ENCODE results near the gene LENG8. TPM values are rescaled to one million over a fixed set of nuclear protein-coding genes. Genes with fewer than 3 reads are reported as not detected.

LENG8 gene
- total RNA-seq, 1 donor from 2014 or later: 199 TPM

- intact Hi-C loops (cut with micrococcal nuclease): loop anchor here (5.0 to 10.0 kb wide), 3 partner anchors 797 to 1854 kb away; partner anchors contain the start of genes PPP6R1, RPL28, TMEM238 and ZSCAN5A
Observed at GRCh38 chr19:54460230-54461005, 11.4 kb downstream of the LENG8 start.

GRCh38 chr19:54461210-54461609 is 12.2 kb downstream of the LENG8 start:
- intact Hi-C loops (cut with micrococcal nuclease): loop anchor here (5.0 to 10.0 kb wide), 3 partner anchors 796 to 1854 kb away; partner anchors contain the start of genes PPP6R1, RPL28, TMEM238 and ZSCAN5A

- intact Hi-C loops (cut with micrococcal nuclease): loop anchor here (5.0 to 10.0 kb wide), 3 partner anchors 796 to 1853 kb away; partner anchors contain the start of genes PPP6R1, RPL28, TMEM238 and ZSCAN5A
Observed at GRCh38 chr19:54461613-54462012, 12.6 kb downstream of the LENG8 start.

GRCh38 chr19:54462047-54462654 is 13.2 kb downstream of the LENG8 start:
- intact Hi-C loops (cut with micrococcal nuclease): loop anchor here (5.0 to 10.0 kb wide), 3 partner anchors 795 to 1853 kb away; partner anchors contain the start of genes PPP6R1, RPL28, TMEM238 and ZSCAN5A

GRCh38 chr19:54462655-54463530 is 13.9 kb downstream of the LENG8 start:
- intact Hi-C loops (cut with micrococcal nuclease): loop anchor here (1.0 to 10.0 kb wide), 4 partner anchors 14 to 1852 kb away; partner anchors contain the start of genes LENG8, PPP6R1, RPL28 and TMEM238

- intact Hi-C loops (cut with micrococcal nuclease): loop anchor here (1.0 to 10.0 kb wide), 19 partner anchors 14 to 1851 kb away; partner anchors contain the start of genes CNOT3, FIZ1, HSPBP1 and ISOC2
Observed at GRCh38 chr19:54463531-54464043, 14.6 kb downstream of the LENG8 start, which contains the start of gene LENG9. TSS of gene LENG9 (minus strand) at chr19:54463778. CDS start at chr19:54463526, 252 bp downstream.

- intact Hi-C loops (cut with micrococcal nuclease): loop anchor here (1.0 to 10.0 kb wide), 18 partner anchors 33 to 1851 kb away; partner anchors contain the start of genes CNOT3, FIZ1, HSPBP1 and ISOC2
Observed at GRCh38 chr19:54464044-54464629, 15.1 kb downstream of the LENG8 start.

GRCh38 chr19:54464630-54465425 is 15.8 kb downstream of the LENG8 start:
- intact Hi-C loops (cut with micrococcal nuclease): loop anchor here (1.0 to 10.0 kb wide), 18 partner anchors 34 to 1850 kb away; partner anchors contain the start of genes CNOT3, FIZ1, HSPBP1 and ISOC2

GRCh38 chr19:54465426-54466109 is 16.6 kb downstream of the LENG8 start:
- intact Hi-C loops (cut with micrococcal nuclease): loop anchor here (2.0 to 10.0 kb wide), 5 partner anchors 919 to 1849 kb away; partner anchors contain the start of genes FIZ1, RPL28, TMEM238 and ZNF444

- intact Hi-C loops (cut with micrococcal nuclease): loop anchor here (10.0 kb wide), 2 partner anchors 919 to 1849 kb away; partner anchors contain the start of genes RPL28, TMEM238 and ZSCAN5A
Observed at GRCh38 chr19:54466110-54466480, 17.1 kb downstream of the LENG8 start.

GRCh38 chr19:54469496-54469934 is 20.5 kb downstream of the LENG8 start:
- intact Hi-C loops (cut with micrococcal nuclease): loop anchor here (10.0 kb wide), 2 partner anchors 915 to 1845 kb away; partner anchors contain the start of genes RPL28, TMEM238 and ZSCAN5A

GRCh38 chr19:54470276-54470887 is 21.4 kb downstream of the LENG8 start:
- intact Hi-C loops (cut with micrococcal nuclease): no loop called here

GRCh38 chr19:54470991-54471782 is 22.2 kb downstream of the LENG8 start:
- intact Hi-C loops (cut with micrococcal nuclease): no loop called here

GRCh38 chr19:54473071-54473891 is 24.3 kb downstream of the LENG8 start, which contains the start of gene CDC42EP5:
TSS of gene CDC42EP5 (minus strand) at chr19:54473296. CDS start at chr19:54465547, 7,749 bp downstream.
- intact Hi-C loops (cut with micrococcal nuclease): no loop called here

- intact Hi-C loops (cut with micrococcal nuclease): no loop called here
Observed at GRCh38 chr19:54473892-54474372, 24.9 kb downstream of the LENG8 start.

GRCh38 chr19:54475706-54476105 is 26.7 kb downstream of the LENG8 start:
- intact Hi-C loops (cut with micrococcal nuclease): no loop called here
